ENCODE measurements around the gene TRIM49D1.
"Not testable (repeated sequence)": the region's sequence is repeated elsewhere in the genome, so short reads cannot be mapped to it uniquely, and the experiment has no call there.

The TRIM49D1 gene

DNA sequence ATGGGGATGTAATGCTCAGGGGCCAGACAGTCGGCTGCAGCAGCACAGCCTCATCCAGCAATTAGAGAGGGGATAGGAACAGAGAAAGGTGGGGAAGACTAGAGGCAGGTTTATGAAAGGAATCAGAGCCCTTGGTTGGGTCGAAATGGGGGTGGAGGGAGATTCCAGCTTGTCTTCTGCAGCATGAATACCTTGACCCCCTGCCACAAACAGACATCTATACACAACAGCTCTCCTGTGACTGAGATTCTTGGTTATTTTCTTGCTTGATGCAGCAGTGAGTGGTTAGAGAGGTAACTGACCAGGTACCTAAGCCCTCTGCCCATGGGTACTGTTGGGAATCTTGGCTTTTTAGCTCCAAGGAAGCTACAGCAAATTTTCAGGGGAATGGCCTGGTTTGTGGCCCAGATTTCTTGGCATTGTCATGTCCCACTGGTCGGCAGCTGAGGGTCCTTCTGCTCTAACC, at the start of gene TRIM49D1:
TSS of gene TRIM49D1 (minus strand) at position 51 of the 466 bp plus-strand sequence. CDS start 4,535 bp downstream, outside the sequence.
- Histone ChIP-seq H3K27ac (ENCODE audit: low read length) (no peak within 1 kb of the TSS), H3K36me3 (ENCODE audit: control insufficient read depth, insufficient read depth, low read length) (no peaks in the 10 kb centered on the region), H3K9me3 (ENCODE audit: control insufficient read depth, insufficient read depth, low read length) (no peaks in the 10 kb centered on the region), H3K4me3 (ENCODE audit: low read length) (no peak within 1 kb of the TSS), H3K4me1 (ENCODE audit: control insufficient read depth, insufficient read depth, low read length) (no peaks in the 10 kb centered on the region), H3K27me3 (ENCODE audit: control insufficient read depth, insufficient read depth, low read length) (no peaks in the 10 kb centered on the region)
- DNase-seq (ENCODE audit: low read depth, low spot score) = no peak
- WGBS (ENCODE audit: insufficient coverage, insufficient read length) = no CpG with 5 or more reads among the region's 3 CpGs

GRCh38 chr11:89965737-89966136, 43.7 kb upstream of the TRIM49D1 start, which contains the start of gene TRIM64:
TSS of gene TRIM64 (plus strand) at chr11:89966037. CDS start at chr11:89968504, 2,467 bp downstream.
- not testable (repeated sequence) for H3K4me3 ChIP-seq (ENCODE audit: low read length); DNase-seq (ENCODE audit: low read depth, low spot score); H3K36me3 ChIP-seq (ENCODE audit: control insufficient read depth, insufficient read depth, low read length); H3K9me3 ChIP-seq (ENCODE audit: control insufficient read depth, insufficient read depth, low read length); H3K27me3 ChIP-seq (ENCODE audit: control insufficient read depth, insufficient read depth, low read length); H3K4me1 ChIP-seq (ENCODE audit: control insufficient read depth, insufficient read depth, low read length); H3K27ac ChIP-seq (ENCODE audit: low read length)
- no CpG with 5 or more reads among the region's 4 CpGs for WGBS (ENCODE audit: insufficient coverage, insufficient read length)

DNA sequence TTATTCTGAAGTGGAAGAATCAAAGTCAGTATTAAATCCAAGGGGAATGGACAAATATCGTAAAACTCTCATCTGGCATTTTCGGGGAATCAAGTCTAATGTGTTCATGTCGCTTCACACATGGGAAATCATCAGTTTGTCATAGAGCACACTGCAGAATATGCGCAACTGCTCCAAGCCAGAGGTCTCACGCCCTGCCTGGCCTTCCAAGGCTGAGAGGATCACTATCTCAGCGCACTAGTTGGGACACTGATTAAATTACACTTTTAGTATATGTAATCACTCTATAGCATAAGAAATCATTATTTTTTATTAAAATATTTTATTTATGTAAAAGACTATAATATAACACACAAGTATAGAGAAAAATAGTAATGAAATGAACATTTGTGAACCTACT, 38.8 kb upstream of the TRIM49D1 start:
- H3K36me3 ChIP-seq (ENCODE audit: control insufficient read depth, insufficient read depth, low read length); DNase-seq (ENCODE audit: low read depth, low spot score); H3K4me1 ChIP-seq (ENCODE audit: control insufficient read depth, insufficient read depth, low read length); H3K27me3 ChIP-seq (ENCODE audit: control insufficient read depth, insufficient read depth, low read length); H3K27ac ChIP-seq (ENCODE audit: low read length); H3K4me3 ChIP-seq (ENCODE audit: low read length); H3K9me3 ChIP-seq (ENCODE audit: control insufficient read depth, insufficient read depth, low read length): not testable (repeated sequence)
- no CpG with 5 or more reads among the region's 6 CpGs for WGBS (ENCODE audit: insufficient coverage, insufficient read length)

DNA sequence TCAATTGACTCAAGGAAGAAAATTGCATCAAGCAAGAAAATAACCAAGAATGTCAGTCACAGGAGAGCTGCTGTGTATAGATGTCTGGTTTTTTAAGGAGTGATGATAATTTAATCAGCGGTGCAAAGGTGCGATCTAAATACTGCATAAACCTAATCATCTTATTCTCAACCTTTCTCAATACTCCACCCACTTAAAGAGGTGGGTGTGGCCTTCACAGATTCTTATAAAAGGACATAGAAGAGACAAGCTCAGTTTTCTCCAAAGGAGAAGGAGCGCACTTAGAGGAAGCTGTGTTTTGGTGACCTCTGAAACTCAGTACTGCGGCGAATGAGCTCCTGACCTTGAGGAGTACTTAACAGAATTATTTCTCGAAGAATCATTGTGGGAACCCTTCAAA, 1.7 kb upstream of the TRIM49D1 start, which contains the start of gene TRIM49D2:
TSS of gene TRIM49D2 (plus strand) at position 301 of the 400 bp plus-strand sequence. CDS start 2,698 bp downstream, outside the sequence.
- H3K4me3 ChIP-seq (ENCODE audit: low read length); H3K4me1 ChIP-seq (ENCODE audit: control insufficient read depth, insufficient read depth, low read length); H3K36me3 ChIP-seq (ENCODE audit: control insufficient read depth, insufficient read depth, low read length); H3K27me3 ChIP-seq (ENCODE audit: control insufficient read depth, insufficient read depth, low read length); H3K9me3 ChIP-seq (ENCODE audit: control insufficient read depth, insufficient read depth, low read length); H3K27ac ChIP-seq (ENCODE audit: low read length); DNase-seq (ENCODE audit: low read depth, low spot score): not testable (repeated sequence)
- WGBS (ENCODE audit: insufficient coverage, insufficient read length) = no CpG with 5 or more reads among the region's 6 CpGs

DNA sequence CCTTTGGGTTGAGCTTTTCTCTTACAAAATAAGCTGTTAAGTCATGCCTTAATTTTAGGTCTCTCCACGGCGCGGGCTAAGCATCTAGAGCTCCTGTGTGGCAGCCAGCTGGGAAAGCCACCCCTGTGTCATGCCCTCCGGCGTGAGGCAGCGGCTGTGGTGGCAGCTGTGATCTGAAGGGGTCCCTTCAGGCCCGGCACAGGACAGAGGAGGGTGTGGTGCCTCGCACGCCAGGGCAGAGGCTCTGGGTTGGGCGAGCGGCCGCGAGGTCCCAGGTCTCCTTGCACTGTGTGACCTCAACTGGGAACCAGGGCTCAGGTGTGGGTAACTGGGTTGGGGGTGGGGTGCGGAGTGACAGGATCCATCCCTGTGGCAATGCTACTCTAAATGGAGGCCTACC, 21.2 kb downstream of the TRIM49D1 start:
- not testable (repeated sequence) for H3K27ac ChIP-seq (ENCODE audit: low read length); DNase-seq (ENCODE audit: low read depth, low spot score); H3K9me3 ChIP-seq (ENCODE audit: control insufficient read depth, insufficient read depth, low read length); H3K4me3 ChIP-seq (ENCODE audit: low read length); H3K36me3 ChIP-seq (ENCODE audit: control insufficient read depth, insufficient read depth, low read length); H3K27me3 ChIP-seq (ENCODE audit: control insufficient read depth, insufficient read depth, low read length); H3K4me1 ChIP-seq (ENCODE audit: control insufficient read depth, insufficient read depth, low read length)
- WGBS (ENCODE audit: insufficient coverage, insufficient read length) = no CpG with 5 or more reads among the region's 14 CpGs

DNA sequence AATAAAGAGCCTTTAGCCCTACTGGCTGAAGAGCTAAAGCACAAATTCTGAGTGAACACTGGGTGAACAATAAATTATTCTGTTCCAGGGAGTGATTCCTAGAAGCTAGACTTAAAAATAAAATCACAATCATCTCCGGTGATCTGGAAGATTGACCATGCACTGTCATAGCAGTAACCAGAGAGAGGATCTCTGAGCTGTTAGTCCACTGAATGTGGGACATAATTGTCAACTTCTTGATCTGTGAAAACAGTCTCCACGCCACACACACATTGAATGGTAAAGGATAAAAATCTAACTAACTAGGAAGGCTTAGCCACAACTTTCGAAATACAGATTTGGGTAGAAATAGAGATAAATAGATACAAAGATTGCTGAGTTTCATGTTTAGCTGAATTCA, 28.8 kb downstream of the TRIM49D1 start:
- WGBS (ENCODE audit: insufficient coverage, insufficient read length) = no CpG with 5 or more reads among the region's 3 CpGs
- not testable (repeated sequence) for H3K9me3 ChIP-seq (ENCODE audit: control insufficient read depth, insufficient read depth, low read length); H3K27me3 ChIP-seq (ENCODE audit: control insufficient read depth, insufficient read depth, low read length); H3K27ac ChIP-seq (ENCODE audit: low read length); H3K4me3 ChIP-seq (ENCODE audit: low read length); H3K4me1 ChIP-seq (ENCODE audit: control insufficient read depth, insufficient read depth, low read length); DNase-seq (ENCODE audit: low read depth, low spot score); H3K36me3 ChIP-seq (ENCODE audit: control insufficient read depth, insufficient read depth, low read length)

DNA sequence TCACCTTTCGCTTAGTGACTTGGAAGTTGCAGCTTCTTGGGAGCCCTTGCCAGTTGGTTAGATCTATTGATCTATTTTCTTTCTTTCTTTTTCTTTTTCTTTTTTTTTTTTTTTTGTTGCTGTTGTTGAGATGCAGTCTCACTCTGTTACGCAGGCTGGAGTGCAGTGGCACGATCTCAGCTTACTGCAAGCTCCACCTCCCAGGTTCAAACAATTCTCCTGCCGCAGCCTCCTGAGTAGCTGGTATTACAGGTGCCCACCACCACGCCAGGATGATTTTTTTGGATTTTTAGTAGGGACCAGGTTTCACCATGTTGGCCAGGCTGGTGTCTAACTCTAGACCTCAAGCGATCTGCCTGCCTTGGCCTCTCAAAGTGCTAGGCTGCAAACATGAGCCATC, 44.5 kb downstream of the TRIM49D1 start:
- not testable (repeated sequence) for H3K27ac ChIP-seq (ENCODE audit: low read length); H3K27me3 ChIP-seq (ENCODE audit: control insufficient read depth, insufficient read depth, low read length); H3K36me3 ChIP-seq (ENCODE audit: control insufficient read depth, insufficient read depth, low read length); H3K4me3 ChIP-seq (ENCODE audit: low read length); DNase-seq (ENCODE audit: low read depth, low spot score); H3K9me3 ChIP-seq (ENCODE audit: control insufficient read depth, insufficient read depth, low read length); H3K4me1 ChIP-seq (ENCODE audit: control insufficient read depth, insufficient read depth, low read length)
- no CpG with 5 or more reads among the region's 6 CpGs for WGBS (ENCODE audit: insufficient coverage, insufficient read length)

DNA sequence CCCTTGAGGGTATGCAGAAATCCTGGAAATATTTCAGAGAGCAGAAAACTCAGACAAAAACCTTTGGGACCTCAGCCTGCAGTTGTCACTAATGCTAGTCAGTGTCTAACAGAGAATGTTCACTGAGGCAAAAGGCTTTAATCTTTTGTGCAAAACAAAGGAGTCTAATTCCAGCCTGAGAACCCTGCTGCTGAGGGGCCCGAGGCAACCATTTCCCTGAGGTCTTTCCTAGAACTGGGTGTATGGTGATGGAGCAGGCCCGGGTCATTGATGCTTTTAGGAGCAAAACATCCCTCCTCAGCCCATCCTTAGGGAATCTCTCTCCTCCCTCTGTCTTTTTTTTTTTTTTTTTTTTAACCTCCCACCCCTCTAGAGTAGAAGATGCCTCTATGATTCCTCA, 49.5 kb downstream of the TRIM49D1 start:
- not testable (repeated sequence) for H3K27me3 ChIP-seq (ENCODE audit: control insufficient read depth, insufficient read depth, low read length); DNase-seq (ENCODE audit: low read depth, low spot score); H3K27ac ChIP-seq (ENCODE audit: low read length); H3K36me3 ChIP-seq (ENCODE audit: control insufficient read depth, insufficient read depth, low read length); H3K9me3 ChIP-seq (ENCODE audit: control insufficient read depth, insufficient read depth, low read length); H3K4me3 ChIP-seq (ENCODE audit: low read length); H3K4me1 ChIP-seq (ENCODE audit: control insufficient read depth, insufficient read depth, low read length)
- no CpG with 5 or more reads among the region's 2 CpGs for WGBS (ENCODE audit: insufficient coverage, insufficient read length)

DNA sequence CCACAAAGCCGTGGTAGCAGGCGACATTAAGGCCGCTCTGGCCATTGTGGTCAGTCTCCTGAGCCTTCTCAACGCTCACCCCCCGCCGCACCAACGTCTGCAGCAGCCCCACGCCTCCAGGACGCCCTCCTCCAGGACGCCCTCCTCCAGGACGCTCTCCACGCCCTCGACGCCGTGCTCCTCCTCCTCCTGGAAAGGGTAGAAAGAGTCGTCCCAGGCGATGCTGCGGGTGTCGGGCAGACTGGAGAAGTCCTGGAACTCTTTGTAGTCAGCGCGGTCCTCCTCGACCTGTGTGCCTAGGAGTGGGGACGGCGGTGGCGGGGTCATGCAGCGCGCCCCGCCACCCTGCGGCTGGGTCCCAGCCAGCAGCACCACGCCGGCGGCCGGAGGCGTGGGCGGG, 56.8 kb downstream of the TRIM49D1 start:
- H3K4me1 ChIP-seq (ENCODE audit: control insufficient read depth, insufficient read depth, low read length); DNase-seq (ENCODE audit: low read depth, low spot score); H3K36me3 ChIP-seq (ENCODE audit: control insufficient read depth, insufficient read depth, low read length); H3K27ac ChIP-seq (ENCODE audit: low read length); H3K9me3 ChIP-seq (ENCODE audit: control insufficient read depth, insufficient read depth, low read length); H3K4me3 ChIP-seq (ENCODE audit: low read length); H3K27me3 ChIP-seq (ENCODE audit: control insufficient read depth, insufficient read depth, low read length): not testable (repeated sequence)
- no CpG with 5 or more reads among the region's 35 CpGs for WGBS (ENCODE audit: insufficient coverage, insufficient read length)

GRCh38 chr11:89863906-89864704, 57.9 kb downstream of the TRIM49D1 start:
- WGBS (ENCODE audit: insufficient coverage, insufficient read length) = no CpG with 5 or more reads among the region's 66 CpGs
- H3K27me3 ChIP-seq (ENCODE audit: control insufficient read depth, insufficient read depth, low read length); H3K36me3 ChIP-seq (ENCODE audit: control insufficient read depth, insufficient read depth, low read length); H3K9me3 ChIP-seq (ENCODE audit: control insufficient read depth, insufficient read depth, low read length); DNase-seq (ENCODE audit: low read depth, low spot score); H3K4me1 ChIP-seq (ENCODE audit: control insufficient read depth, insufficient read depth, low read length); H3K4me3 ChIP-seq (ENCODE audit: low read length); H3K27ac ChIP-seq (ENCODE audit: low read length): not testable (repeated sequence)

Data from iPS DF 6.9 (cell line).